Measurements from ENCODE around the gene FOXD1. TPM values are rescaled to one million over a fixed set of nuclear protein-coding genes. Genes with fewer than 3 reads are reported as not detected.

FOXD1 gene
- total and polyA plus RNA-seq, 2 of the 8 experiments (the other 6 are each of a cell fraction or from before 2014, with no cell fraction given), result 0.11 to 1.1 TPM

DNA sequence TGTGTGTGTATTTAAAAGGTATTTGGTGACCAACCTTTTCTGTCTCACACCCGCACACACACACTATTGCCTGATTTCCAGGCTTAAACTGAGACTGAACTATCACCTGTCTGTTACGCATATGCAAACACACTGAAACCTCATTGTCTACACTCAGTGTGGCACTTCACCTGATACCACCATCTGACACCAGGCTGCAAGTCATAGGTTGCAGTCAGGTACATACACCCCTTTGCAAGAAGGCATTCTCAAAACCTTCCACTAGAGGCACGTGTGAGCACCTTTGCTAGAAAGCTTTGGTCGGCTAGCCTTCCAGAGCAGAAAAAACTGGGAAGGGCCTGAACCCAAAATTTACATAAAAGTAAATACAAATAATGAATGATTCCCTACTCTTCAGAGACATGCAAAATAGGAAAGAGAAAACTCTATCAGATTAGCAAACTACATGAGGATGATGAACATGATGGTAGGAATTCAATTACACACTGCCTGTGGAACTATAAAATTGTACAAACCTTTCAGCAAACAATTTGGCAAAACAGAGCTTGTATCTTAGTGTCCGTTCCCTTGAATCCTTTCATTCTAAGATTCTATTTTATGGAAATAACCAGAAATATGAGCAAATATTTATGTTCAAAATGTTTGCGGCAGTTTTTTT lies 5.9 kb upstream of the FOXD1 start (continued):
- TF ChIP-seq POLR2AphosphoS5 (IDR thresholded peaks at IDR 0.05; ENCODE audit: low read depth, low read length), result no peak
- TF ChIP-seq, protein P1, sequence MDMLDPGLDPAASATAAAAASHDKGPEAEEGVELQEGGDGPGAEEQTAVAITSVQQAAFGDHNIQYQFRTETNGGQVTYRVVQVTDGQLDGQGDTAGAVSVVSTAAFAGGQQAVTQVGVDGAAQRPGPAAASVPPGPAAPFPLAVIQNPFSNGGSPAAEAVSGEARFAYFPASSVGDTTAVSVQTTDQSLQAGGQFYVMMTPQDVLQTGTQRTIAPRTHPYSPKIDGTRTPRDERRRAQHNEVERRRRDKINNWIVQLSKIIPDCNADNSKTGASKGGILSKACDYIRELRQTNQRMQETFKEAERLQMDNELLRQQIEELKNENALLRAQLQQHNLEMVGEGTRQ (IDR thresholded peaks at IDR 0.05; ENCODE audit: low read length), result peak; percentile 42; the same call in 1 of the 2 replicates
- TF ChIP-seq, protein P2, sequence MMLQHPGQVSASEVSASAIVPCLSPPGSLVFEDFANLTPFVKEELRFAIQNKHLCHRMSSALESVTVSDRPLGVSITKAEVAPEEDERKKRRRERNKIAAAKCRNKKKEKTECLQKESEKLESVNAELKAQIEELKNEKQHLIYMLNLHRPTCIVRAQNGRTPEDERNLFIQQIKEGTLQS (IDR thresholded peaks at IDR 0.05; ENCODE audit: insufficient read depth, low read depth, low read length), result no peak
- TF ChIP-seq HDAC6 (IDR thresholded peaks at IDR 0.05; ENCODE audit: low read depth, low read length), result no peak
- no peak for TF ChIP-seq POU5F1 (IDR thresholded peaks at IDR 0.05; ENCODE audit: low read depth, low read length)
- TF ChIP-seq, protein P3, sequence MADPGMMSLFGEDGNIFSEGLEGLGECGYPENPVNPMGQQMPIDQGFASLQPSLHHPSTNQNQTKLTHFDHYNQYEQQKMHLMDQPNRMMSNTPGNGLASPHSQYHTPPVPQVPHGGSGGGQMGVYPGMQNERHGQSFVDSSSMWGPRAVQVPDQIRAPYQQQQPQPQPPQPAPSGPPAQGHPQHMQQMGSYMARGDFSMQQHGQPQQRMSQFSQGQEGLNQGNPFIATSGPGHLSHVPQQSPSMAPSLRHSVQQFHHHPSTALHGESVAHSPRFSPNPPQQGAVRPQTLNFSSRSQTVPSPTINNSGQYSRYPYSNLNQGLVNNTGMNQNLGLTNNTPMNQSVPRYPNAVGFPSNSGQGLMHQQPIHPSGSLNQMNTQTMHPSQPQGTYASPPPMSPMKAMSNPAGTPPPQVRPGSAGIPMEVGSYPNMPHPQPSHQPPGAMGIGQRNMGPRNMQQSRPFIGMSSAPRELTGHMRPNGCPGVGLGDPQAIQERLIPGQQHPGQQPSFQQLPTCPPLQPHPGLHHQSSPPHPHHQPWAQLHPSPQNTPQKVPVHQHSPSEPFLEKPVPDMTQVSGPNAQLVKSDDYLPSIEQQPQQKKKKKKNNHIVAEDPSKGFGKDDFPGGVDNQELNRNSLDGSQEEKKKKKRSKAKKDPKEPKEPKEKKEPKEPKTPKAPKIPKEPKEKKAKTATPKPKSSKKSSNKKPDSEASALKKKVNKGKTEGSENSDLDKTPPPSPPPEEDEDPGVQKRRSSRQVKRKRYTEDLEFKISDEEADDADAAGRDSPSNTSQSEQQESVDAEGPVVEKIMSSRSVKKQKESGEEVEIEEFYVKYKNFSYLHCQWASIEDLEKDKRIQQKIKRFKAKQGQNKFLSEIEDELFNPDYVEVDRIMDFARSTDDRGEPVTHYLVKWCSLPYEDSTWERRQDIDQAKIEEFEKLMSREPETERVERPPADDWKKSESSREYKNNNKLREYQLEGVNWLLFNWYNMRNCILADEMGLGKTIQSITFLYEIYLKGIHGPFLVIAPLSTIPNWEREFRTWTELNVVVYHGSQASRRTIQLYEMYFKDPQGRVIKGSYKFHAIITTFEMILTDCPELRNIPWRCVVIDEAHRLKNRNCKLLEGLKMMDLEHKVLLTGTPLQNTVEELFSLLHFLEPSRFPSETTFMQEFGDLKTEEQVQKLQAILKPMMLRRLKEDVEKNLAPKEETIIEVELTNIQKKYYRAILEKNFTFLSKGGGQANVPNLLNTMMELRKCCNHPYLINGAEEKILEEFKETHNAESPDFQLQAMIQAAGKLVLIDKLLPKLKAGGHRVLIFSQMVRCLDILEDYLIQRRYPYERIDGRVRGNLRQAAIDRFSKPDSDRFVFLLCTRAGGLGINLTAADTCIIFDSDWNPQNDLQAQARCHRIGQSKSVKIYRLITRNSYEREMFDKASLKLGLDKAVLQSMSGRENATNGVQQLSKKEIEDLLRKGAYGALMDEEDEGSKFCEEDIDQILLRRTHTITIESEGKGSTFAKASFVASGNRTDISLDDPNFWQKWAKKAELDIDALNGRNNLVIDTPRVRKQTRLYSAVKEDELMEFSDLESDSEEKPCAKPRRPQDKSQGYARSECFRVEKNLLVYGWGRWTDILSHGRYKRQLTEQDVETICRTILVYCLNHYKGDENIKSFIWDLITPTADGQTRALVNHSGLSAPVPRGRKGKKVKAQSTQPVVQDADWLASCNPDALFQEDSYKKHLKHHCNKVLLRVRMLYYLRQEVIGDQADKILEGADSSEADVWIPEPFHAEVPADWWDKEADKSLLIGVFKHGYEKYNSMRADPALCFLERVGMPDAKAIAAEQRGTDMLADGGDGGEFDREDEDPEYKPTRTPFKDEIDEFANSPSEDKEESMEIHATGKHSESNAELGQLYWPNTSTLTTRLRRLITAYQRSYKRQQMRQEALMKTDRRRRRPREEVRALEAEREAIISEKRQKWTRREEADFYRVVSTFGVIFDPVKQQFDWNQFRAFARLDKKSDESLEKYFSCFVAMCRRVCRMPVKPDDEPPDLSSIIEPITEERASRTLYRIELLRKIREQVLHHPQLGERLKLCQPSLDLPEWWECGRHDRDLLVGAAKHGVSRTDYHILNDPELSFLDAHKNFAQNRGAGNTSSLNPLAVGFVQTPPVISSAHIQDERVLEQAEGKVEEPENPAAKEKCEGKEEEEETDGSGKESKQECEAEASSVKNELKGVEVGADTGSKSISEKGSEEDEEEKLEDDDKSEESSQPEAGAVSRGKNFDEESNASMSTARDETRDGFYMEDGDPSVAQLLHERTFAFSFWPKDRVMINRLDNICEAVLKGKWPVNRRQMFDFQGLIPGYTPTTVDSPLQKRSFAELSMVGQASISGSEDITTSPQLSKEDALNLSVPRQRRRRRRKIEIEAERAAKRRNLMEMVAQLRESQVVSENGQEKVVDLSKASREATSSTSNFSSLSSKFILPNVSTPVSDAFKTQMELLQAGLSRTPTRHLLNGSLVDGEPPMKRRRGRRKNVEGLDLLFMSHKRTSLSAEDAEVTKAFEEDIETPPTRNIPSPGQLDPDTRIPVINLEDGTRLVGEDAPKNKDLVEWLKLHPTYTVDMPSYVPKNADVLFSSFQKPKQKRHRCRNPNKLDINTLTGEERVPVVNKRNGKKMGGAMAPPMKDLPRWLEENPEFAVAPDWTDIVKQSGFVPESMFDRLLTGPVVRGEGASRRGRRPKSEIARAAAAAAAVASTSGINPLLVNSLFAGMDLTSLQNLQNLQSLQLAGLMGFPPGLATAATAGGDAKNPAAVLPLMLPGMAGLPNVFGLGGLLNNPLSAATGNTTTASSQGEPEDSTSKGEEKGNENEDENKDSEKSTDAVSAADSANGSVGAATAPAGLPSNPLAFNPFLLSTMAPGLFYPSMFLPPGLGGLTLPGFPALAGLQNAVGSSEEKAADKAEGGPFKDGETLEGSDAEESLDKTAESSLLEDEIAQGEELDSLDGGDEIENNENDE (IDR thresholded peaks at IDR 0.05; ENCODE audit: insufficient replicate concordance, low read length), result no peak
- TF ChIP-seq POLR2A (IDR thresholded peaks at IDR 0.05; ENCODE audit: control extremely low read depth in 1 of 2, low read depth in 2 of 2, low read length in 2 of 2), result no peak

Data from H1 (cell line).